RWPE2 (cell line): ENCODE data around the gene ERCC4.

ENCODE experiments used
- ATAC-seq: fragments of 200-7000 bp; cut with Tn5 transposase; 3 replicates; pipeline ENCODE4 v1.9.1; 2021; ENCODE audit warnings: low read depth
- DNase-seq: peaks from one replicate; pipeline ENCODE4 v3.0.0-alpha.2; 2020; ENCODE audit warnings: low spot score
- H3K27ac ChIP-seq: fragments of 450-650 bp; 2 replicates; pipeline ENCODE4 v1.5.1; 2017; ENCODE audit warnings: mild to moderate bottlenecking; ENCODE audit not compliant: poor library complexity, severe bottlenecking
- H3K27me3 ChIP-seq: fragments of 250-450 bp; sonication (Bioruptor Pico); 2 replicates; pipeline ENCODE4 v1.5.1; 2021; ENCODE audit warnings: mild to moderate bottlenecking, moderate library complexity; ENCODE audit not compliant: insufficient read depth, poor library complexity, severe bottlenecking
- H3K36me3 ChIP-seq: fragments of 250-450 bp; sonication (Bioruptor Pico); 2 replicates; pipeline ENCODE4 v1.5.1; 2020; ENCODE audit warnings: low read depth, mild to moderate bottlenecking, moderate library complexity
- H3K4me1 ChIP-seq: fragments of 250-450 bp; sonication (Bioruptor Pico); 2 replicates; pipeline ENCODE4 v1.5.1; 2021; ENCODE audit warnings: mild to moderate bottlenecking, moderate library complexity; ENCODE audit not compliant: insufficient read depth, poor library complexity, severe bottlenecking
- H3K4me3 ChIP-seq: fragments of 250-450 bp; sonication (Bioruptor Pico); 2 replicates; pipeline ENCODE4 v1.5.1; 2021; ENCODE audit warnings: mild to moderate bottlenecking, moderate library complexity; ENCODE audit not compliant: severe bottlenecking
- H3K9me3 ChIP-seq: fragments of 250-450 bp; sonication (Bioruptor Pico); 2 replicates; pipeline ENCODE4 v1.5.1; 2021; ENCODE audit warnings: mild to moderate bottlenecking, moderate library complexity; ENCODE audit not compliant: severe bottlenecking
- TF ChIP-seq, protein P1 (sequence below): fragments of 450-650 bp; IDR thresholded peaks from one replicate; pipeline ENCODE4 v1.5.1; 2017; ENCODE audit warnings: mild to moderate bottlenecking, moderate library complexity; ENCODE audit not compliant: poor library complexity, severe bottlenecking

ERCC4 gene

GRCh38 chr16:13999071-13999894, 79.3 kb downstream of the ERCC4 start:
- H3K4me1 ChIP-seq: no peaks in the 10 kb centered on the region
- H3K27ac ChIP-seq: no peak overlapping the region
- TF ChIP-seq, protein P1, sequence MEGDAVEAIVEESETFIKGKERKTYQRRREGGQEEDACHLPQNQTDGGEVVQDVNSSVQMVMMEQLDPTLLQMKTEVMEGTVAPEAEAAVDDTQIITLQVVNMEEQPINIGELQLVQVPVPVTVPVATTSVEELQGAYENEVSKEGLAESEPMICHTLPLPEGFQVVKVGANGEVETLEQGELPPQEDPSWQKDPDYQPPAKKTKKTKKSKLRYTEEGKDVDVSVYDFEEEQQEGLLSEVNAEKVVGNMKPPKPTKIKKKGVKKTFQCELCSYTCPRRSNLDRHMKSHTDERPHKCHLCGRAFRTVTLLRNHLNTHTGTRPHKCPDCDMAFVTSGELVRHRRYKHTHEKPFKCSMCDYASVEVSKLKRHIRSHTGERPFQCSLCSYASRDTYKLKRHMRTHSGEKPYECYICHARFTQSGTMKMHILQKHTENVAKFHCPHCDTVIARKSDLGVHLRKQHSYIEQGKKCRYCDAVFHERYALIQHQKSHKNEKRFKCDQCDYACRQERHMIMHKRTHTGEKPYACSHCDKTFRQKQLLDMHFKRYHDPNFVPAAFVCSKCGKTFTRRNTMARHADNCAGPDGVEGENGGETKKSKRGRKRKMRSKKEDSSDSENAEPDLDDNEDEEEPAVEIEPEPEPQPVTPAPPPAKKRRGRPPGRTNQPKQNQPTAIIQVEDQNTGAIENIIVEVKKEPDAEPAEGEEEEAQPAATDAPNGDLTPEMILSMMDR: no peak
- H3K36me3 ChIP-seq: no peaks in the 10 kb centered on the region
- DNase-seq (no peak), ATAC-seq (no peak)
- H3K9me3 ChIP-seq: no peaks in the 10 kb centered on the region
- no peaks in the 10 kb centered on the region for H3K27me3 ChIP-seq
- H3K4me3 ChIP-seq: no peak overlapping the region

DNA sequence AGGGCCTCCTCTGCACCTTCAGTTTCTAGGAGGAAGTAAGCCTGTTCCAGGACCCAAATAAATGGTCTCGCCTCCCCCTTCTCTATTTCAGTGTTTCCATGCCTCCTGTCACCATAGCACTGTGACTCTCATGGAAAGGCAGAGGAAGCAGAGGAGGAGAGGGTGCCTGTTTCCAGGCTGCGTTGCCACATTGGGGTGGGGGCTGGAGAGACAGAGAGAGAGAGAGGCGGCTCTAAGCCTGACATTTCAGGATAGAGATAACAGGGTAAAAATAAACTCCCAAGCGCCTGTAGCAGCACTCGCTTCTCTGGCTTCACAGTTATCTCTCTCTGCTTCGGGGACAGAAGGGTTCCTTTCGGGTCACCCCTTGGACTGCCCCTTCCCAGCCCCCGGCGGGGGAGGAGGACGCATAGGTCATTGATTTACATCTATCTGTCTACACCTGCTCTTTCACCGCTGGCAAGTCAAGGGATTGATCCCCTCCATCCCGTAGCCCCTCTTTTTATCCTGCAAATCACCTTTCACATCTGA, 80.0 kb downstream of the ERCC4 start:
- DNase-seq: no peak
- ATAC-seq: no peak
- TF ChIP-seq, protein P1: no peak
- Histone ChIP-seq H3K36me3 (no peaks in the 10 kb centered on the region), H3K9me3 (no peaks in the 10 kb centered on the region), H3K27ac (no peak overlapping the region), H3K27me3 (no peaks in the 10 kb centered on the region), H3K4me1 (no peaks in the 10 kb centered on the region), H3K4me3 (no peak overlapping the region)

DNA sequence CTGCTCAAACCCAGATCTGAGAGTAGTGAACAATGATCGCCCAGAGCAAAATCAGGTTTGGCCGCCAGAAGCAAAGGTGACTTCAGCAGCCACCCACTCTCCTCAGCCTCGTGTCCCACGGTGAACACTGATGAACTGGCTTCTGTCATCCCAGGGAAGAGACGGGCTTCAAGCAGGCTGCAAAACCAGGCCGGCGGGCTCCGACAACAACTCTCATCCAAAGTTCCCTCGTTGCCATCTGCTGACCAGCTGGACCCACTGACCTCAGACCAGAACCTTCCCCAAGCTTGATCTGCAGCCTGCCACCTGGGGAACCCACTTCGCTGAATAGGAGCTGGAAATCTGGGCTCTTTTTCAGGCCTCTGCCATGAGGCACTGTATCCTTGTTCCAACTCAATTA, 81.6 kb downstream of the ERCC4 start:
- DNase-seq (no peak), ATAC-seq (no peak)
- Histone ChIP-seq H3K4me3 (no peak overlapping the region), H3K27ac (no peak overlapping the region), H3K27me3 (no peaks in the 10 kb centered on the region), H3K9me3 (no peaks in the 10 kb centered on the region), H3K4me1 (no peaks in the 10 kb centered on the region), H3K36me3 (no peaks in the 10 kb centered on the region)
- TF ChIP-seq, protein P1: no peak
